Keratinocyte (primary cell): ENCODE data around the gene GRK4. TPM values are rescaled to one million over a fixed set of nuclear protein-coding genes. Genes with fewer than 3 reads are reported as not detected.

Experiments used
- DNase-seq: peaks from one replicate; pipeline ENCODE4 v3.0.0-alpha.2; 2011; ENCODE audit warnings: low read depth, missing footprints, low spot score
- FAIRE-seq: peaks from 2 replicates; lab custom pipeline; 2011; peaks lifted over from hg19 to GRCh38; lab: Jason Lieb, UNC
- H2AFZ ChIP-seq: 2 replicates; pipeline ENCODE4 v1.6.0; 2012; ENCODE audit warnings: low read length, control low read depth, inconsistent platforms; ENCODE audit not compliant: control insufficient read depth
- H3K27ac ChIP-seq: 2 replicates; pipeline ENCODE4 v1.5.1; 2011; ENCODE audit warnings: low read length; ENCODE audit not compliant: control insufficient read depth, insufficient read depth
- H3K27me3 ChIP-seq: 3 replicates; pipeline ENCODE4 v1.6.0; 2011; ENCODE audit warnings: low read length; ENCODE audit not compliant: control insufficient read depth, insufficient read depth; ENCODE audit errors: extremely low read depth
- H3K36me3 ChIP-seq, 2 experiments: 2 replicates in 1 of 2; 3 replicates in 1 of 2; pipeline ENCODE4 v1.5.1; 2011; ENCODE audit warnings: low read length in 2 of 2, mild to moderate bottlenecking in 1 of 2; ENCODE audit not compliant: control insufficient read depth in 2 of 2, insufficient read depth in 2 of 2; ENCODE audit errors: extremely low read depth in 1 of 2
- H3K4me1 ChIP-seq: 3 replicates; pipeline ENCODE4 v1.5.1; 2011; ENCODE audit warnings: low read length; ENCODE audit not compliant: control insufficient read depth, insufficient read depth; ENCODE audit errors: extremely low read depth
- H3K4me2 ChIP-seq: 3 replicates; pipeline ENCODE4 v1.6.0; 2011; ENCODE audit warnings: low read depth, low read length; ENCODE audit not compliant: control insufficient read depth, insufficient read depth; ENCODE audit errors: extremely low read depth
- H3K4me3 ChIP-seq, 3 experiments: fragments of 200-600 bp in 1 of 3; sonication (generic) in 1 of 3; 2 replicates in 2 of 3; 3 replicates in 1 of 3; pipeline ENCODE4 v1.5.1; 2011 to 2016; ENCODE audit warnings: low read length in 3 of 3, mild to moderate bottlenecking in 3 of 3, control low read depth in 2 of 3, inconsistent platforms in 1 of 3, low read depth in 1 of 3, mixed read lengths in 1 of 3, mixed run types in 1 of 3, moderate library complexity in 1 of 3; ENCODE audit not compliant: control insufficient read depth in 2 of 3, insufficient read depth in 2 of 3; ENCODE audit errors: extremely low read depth in 1 of 3
- H3K79me2 ChIP-seq: 2 replicates; pipeline ENCODE4 v1.6.0; 2012; ENCODE audit warnings: low read length; ENCODE audit not compliant: control insufficient read depth, insufficient read depth
- H3K9ac ChIP-seq: 3 replicates; pipeline ENCODE4 v1.6.0; 2011; ENCODE audit warnings: low read length; ENCODE audit not compliant: control insufficient read depth, insufficient read depth; ENCODE audit errors: extremely low read depth
- H3K9me1 ChIP-seq: 3 replicates; pipeline ENCODE4 v1.6.0; 2011; ENCODE audit warnings: low read length; ENCODE audit not compliant: control insufficient read depth, insufficient read depth; ENCODE audit errors: extremely low read depth
- H3K9me3 ChIP-seq: 2 replicates; pipeline ENCODE4 v1.5.1; 2012; ENCODE audit warnings: low read depth, low read length; ENCODE audit not compliant: control insufficient read depth
- H4K20me1 ChIP-seq: 3 replicates; pipeline ENCODE4 v1.6.0; 2011; ENCODE audit warnings: low read length; ENCODE audit not compliant: control insufficient read depth, insufficient read depth; ENCODE audit errors: extremely low read depth
- CTCF ChIP-seq, 3 experiments: IDR thresholded peaks in 1 of 3; conservative IDR thresholded peaks in 1 of 3; optimal IDR thresholded peaks in 1 of 3; 2 replicates in 2 of 3; 3 replicates in 1 of 3; pipeline versions ENCODE3 to v1.5.1; 2011; ENCODE audit warnings: low read length in 3 of 3, mild to moderate bottlenecking in 3 of 3, moderate library complexity in 2 of 3, control low read depth in 1 of 3, inconsistent platforms in 1 of 3; ENCODE audit not compliant: insufficient read depth in 2 of 3; ENCODE audit errors: extremely low read depth in 1 of 3
- EZH2 ChIP-seq: IDR thresholded peaks from one replicate; pipeline ENCODE4 v1.6.1; 2012; ENCODE audit warnings: inconsistent platforms, mild to moderate bottlenecking, low read length, moderate library complexity
- dilution Hi-C: fragments of 300-500 bp; cut with MboI; formaldehyde crosslinking; loops from one replicate; pipeline ENCODE4 v1.7.0; 2020; ENCODE audit warnings: low sequenced_read_pairs; ENCODE audit not compliant: extremely low pct_ligation_motif_present
- polyA plus RNA-seq, 5 experiments: library from polyadenylated mRNA; depleted of rRNA in 3 of 5; stranded (reverse) in 3 of 5; stranded (forward) in 1 of 5; unstranded in 1 of 5; fragments of >200 nt; gene quantifications; 1 replicate in 1 of 5; 2 replicates in 3 of 5; 3 replicates in 1 of 5; pipeline versions ENCODE4 v1.2.1 to v1.2.3, GENCODE V29; 2011 to 2012; ENCODE audit warnings: missing spikeins in 2 of 5, low read depth in 1 of 5, low replicate concordance in 1 of 5

Gene GRK4
- polyA plus RNA-seq, 1 donor (not counting 4 experiments of a cell fraction or from before 2014, with no cell fraction given), result 4.3 TPM

GRCh38 chr4:3082925-3083515, 119.6 kb downstream of the GRK4 start:
- no peak for TF ChIP-seq EZH2
- no peak for TF ChIP-seq CTCF (optimal IDR thresholded peaks at IDR 0.05 in 1 of 3, IDR thresholded peaks at IDR 0.05 in 1 of 3, conservative IDR thresholded peaks at IDR 0.05 in 1 of 3; ENCODE audit: extremely low read depth in 1 of 3, insufficient read depth in 2 of 3, low read length in 3 of 3)

GRCh38 chr4:3083732-3084131, 120.4 kb downstream of the GRK4 start:
- Histone ChIP-seq H2AFZ (no peak overlapping the region), H3K9me3 (no peaks in the 10 kb centered on the region), H3K9ac (no peak overlapping the region), H3K4me2 (no peak overlapping the region), H4K20me1 (no peaks in the 10 kb centered on the region), H3K79me2 (peaks cover 59% of the 10 kb centered on the region), H3K4me3 (no peak overlapping the region), H3K27ac (no peak overlapping the region), H3K36me3 (peaks cover 3% of the 10 kb centered on the region in 2 experiments), H3K9me1 (no peaks in the 10 kb centered on the region), H3K4me1 (peaks cover 4% of the 10 kb centered on the region), H3K27me3 (no peaks in the 10 kb centered on the region)
- TF ChIP-seq CTCF (optimal IDR thresholded peaks at IDR 0.05 in 1 of 3, IDR thresholded peaks at IDR 0.05 in 1 of 3, conservative IDR thresholded peaks at IDR 0.05 in 1 of 3; ENCODE audit: extremely low read depth in 1 of 3, insufficient read depth in 2 of 3, low read length in 3 of 3) (no peak), EZH2 (no peak)
- dilution Hi-C loops, result no loop called here
- DNase-seq (no peak), FAIRE-seq (no peak)

More at GRCh38 chr4:3082925-3083515, 119.6 kb downstream of the GRK4 start:
- FAIRE-seq (no peak), DNase-seq (no peak)
- Histone ChIP-seq H3K36me3 (peaks cover 3% of the 10 kb centered on the region in 2 experiments), H3K4me3 (no peak overlapping the region), H3K4me1 (peaks cover 4% of the 10 kb centered on the region), H3K9me3 (no peaks in the 10 kb centered on the region), H3K27me3 (no peaks in the 10 kb centered on the region), H3K27ac (no peak overlapping the region), H4K20me1 (no peaks in the 10 kb centered on the region), H2AFZ (no peak overlapping the region), H3K79me2 (peaks cover 64% of the 10 kb centered on the region), H3K9me1 (no peaks in the 10 kb centered on the region), H3K4me2 (no peak overlapping the region), H3K9ac (no peak overlapping the region)
- dilution Hi-C loops, result no loop called here
